GM21619 (cell line): ENCODE measurements around the gene CHST12.

Experiments used
- ATAC-seq: cut with Tn5 transposase; IDR thresholded peaks from one replicate; pipeline ENCODE4 v1.9.1; 2021; ENCODE audit not compliant: unreplicated experiment

Gene CHST12

DNA sequence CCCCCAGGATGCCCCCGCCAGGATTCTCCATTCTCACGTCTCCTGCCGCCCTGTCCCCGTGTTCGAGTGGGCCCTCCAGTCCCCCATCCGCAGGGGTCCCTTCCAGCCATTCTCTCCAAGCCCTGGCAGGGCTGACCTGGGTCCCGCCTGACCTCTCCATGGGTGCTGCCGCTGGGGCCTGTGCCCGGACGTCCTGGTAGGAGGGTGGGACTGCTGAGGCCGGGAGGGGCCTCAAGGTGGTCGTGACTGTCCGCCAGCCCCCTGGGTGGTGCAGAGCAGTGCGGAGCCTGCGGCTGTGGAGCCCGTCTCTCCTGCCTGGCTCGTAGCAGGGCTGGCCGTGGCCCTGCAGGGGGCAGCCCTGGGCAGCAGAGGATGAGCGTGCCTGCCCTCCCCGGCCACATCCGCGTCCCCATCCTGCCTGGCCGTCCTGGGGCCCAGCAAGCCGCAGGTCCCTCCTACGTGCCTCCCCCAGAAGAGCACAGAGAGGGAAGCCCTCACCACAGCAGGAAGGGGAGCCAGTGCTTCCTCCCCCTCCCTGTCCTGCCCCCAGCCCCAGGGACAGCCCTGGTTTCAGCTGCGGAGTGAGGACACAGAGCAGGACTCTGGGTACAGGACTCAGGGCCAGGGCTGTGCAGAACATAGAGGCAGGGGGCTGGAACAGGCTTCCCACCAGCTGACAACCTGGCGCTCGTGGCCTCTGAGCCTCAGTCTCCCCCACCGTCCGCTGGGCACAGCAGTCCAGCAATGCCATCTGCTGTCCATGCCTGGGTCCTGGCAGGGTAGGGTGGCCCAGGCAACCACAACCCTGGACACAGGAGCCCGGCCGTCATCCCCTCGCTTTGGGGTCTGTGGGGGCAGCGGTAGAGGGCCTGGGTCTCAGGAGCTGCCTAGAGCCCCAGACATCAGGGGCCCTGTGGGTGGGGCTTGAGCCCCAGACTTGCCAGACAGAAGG is 74.3 kb downstream of the CHST12 start:
- ATAC-seq: peak; percentile 72

DNA sequence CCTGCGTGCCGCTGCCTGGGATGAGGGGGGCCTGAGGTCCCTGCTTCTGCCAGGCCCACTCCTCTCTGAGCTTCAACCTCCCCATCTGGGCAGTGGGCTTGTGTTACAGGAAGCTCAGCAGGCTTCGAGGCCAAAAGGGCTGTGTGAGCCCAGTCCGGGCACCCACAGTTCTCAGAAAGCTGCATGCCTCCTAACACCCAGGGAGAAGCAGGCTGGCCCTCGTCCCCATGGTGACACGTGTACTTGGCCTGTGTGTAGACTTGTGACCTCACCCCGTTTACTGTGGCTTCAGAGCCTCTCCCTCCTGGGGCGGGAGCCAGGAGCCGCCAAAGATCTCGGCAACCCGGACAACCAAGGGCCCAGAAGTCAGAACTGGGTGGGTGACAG is 75.0 kb downstream of the CHST12 start:
- no peak for ATAC-seq

DNA sequence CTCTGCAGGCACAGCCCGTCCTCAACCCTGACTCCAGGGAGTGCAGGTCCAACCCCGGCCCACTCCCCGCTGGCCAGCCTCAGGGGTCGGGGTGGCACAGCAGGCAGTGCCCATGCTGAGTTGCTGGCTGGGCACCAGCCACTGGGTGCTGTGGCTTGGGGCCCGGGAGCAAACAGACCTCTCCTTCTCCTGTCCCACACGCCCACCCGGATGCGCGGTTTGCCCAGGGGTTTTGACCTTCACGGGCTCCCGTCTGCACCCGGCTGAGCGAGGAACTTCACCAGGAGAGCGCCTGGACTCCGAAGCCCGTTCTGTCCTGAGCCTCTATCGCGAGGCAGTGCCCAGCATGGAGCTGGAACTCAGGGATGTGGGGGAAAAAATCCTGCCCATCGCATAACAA is 75.4 kb downstream of the CHST12 start:
- ATAC-seq: no peak

DNA sequence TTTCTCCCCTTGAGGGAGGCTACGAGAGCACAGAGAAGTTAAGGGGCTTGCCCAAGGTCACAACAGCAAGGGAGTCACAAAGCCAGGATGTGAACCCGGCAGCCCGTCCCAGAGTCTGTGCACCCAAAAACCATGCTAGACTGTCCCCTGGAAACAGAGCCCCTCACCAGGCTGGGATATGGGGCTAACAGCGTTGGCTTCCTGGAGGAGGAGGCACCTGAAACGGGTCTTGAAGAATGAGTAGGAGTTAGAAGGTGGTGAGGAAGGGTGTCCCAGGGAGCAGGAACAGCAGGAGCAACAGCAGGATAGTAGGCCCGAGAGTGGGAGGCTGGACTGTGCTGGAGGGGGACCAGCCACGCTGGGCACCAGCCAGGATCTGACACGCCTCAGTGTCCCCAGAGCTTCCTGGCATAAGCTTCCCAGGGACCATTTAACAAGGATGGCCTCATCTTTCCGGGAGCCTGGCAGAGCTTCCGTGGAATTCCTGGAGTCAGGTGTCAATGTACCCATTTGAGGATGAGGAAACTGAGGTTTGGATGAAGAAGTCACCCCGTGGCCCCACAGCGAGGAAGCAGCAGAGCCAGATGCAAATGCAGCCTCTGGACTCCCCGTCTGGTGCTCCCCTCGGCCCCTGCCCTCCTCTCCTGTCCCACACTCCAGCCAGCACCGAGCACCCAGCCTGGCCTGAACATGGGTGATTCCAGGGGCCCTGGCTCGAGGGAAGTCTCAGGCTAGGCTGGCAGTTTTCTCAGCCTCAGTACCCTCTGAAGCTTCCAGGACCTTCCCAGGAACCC is 76.1 kb downstream of the CHST12 start:
- ATAC-seq: no peak

DNA sequence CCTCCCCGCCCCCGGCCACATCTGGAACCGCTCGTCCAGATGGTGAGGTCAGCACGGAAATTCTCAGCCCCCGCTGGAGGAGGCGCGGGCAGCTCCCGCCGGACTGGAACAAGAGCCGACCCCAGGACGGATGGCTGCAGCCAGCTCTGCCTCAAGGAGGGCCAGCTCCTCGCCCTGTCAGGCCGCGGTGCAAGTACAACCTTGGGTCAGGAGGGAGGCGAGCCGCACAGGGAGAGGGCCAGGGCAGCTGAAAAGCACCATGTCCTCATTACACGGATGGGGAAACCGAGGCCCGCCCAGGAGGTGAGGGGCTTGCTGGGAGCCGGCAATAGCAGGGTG is 76.6 kb downstream of the CHST12 start:
- no peak for ATAC-seq

DNA sequence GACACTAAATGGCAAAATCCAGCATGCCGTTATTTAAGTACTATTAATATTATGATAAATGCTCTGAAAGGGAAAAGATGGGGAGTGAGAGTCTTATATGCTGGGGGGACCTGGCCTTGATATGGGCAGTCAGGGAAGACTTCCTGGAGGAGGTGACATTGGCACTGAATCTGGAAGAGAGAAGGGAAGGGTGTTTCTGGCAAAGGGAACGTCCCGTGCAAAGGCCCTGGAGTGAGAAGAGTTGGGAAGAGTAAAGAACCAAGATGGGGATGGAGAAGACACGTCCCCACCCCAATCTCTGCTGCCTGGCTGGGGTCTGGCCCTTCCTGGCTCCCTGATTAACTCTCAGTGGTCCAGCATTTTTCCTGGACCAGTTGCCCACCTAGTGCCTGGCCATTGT is 77.8 kb downstream of the CHST12 start:
- no peak for ATAC-seq

DNA sequence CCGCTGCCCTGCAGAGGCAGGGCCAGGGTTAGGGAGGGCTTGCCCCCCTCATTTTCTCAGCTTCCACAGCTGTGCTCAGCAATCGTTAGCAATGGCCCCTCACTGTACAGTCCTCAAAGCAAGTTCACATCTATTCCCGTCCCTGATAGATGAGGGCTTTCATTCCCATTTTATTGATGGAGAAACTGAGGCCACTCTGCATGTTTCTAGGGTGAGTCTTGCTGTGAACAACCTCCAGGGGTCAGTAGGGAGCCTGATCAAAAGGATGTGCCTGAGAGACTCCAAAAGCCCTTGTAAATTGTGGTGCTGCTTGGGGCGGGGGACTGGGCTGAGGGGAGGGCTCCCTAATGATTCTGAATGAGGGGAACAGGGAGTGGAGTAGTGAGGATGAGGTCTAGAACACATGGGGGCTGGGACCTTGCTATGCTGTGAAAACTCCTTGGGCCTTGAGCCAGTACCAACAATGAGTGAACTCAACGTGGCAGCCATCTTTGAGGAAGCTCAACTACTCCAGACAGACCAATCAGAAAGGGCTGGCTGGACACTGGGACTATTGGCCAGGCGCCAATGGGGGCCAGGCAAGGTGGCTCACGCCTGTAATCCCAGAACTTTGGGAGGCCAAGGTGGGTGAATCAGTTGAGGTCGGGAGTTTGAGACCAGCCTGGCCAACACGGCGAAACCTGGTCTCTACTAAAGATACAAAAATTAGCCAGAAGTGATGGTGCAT is 79.5 kb downstream of the CHST12 start:
- no peak for ATAC-seq

DNA sequence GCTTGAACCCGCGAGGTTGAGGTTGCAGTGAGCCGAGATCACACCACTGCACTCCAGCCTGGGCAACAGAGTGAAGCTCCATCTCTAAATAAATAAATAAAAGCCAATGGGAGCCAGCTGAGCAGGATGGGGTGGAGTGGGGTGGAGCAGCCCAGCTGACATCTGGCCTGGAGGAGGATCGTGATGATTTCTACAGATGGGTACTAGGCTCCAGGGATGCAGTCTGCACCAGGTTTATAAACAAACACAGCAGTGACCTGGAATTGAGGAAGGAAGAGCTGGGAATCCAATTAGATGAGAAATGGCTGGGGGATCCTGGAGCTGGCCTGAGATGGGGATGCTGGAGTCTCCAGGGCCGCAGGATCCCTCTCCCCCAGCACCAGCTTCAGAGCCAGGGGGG is 80.1 kb downstream of the CHST12 start:
- ATAC-seq: no peak

DNA sequence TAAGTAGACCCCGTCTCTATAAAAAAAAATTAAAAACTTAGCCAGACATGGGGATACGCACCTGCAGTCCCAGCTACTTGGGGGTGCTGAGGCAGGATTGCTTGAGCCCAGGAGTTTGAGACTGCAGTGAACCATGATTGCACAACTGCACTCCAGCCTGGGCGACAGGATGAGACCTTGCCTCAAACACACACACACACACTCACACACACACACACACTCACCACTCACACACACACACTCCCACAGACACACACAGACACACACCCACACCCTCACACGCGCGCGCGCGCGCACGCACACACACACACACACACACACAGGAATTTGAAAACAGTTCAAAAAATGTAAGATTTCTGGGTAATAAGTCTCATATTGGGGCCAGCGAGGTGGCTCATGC is 81.5 kb downstream of the CHST12 start:
- ATAC-seq: no peak

DNA sequence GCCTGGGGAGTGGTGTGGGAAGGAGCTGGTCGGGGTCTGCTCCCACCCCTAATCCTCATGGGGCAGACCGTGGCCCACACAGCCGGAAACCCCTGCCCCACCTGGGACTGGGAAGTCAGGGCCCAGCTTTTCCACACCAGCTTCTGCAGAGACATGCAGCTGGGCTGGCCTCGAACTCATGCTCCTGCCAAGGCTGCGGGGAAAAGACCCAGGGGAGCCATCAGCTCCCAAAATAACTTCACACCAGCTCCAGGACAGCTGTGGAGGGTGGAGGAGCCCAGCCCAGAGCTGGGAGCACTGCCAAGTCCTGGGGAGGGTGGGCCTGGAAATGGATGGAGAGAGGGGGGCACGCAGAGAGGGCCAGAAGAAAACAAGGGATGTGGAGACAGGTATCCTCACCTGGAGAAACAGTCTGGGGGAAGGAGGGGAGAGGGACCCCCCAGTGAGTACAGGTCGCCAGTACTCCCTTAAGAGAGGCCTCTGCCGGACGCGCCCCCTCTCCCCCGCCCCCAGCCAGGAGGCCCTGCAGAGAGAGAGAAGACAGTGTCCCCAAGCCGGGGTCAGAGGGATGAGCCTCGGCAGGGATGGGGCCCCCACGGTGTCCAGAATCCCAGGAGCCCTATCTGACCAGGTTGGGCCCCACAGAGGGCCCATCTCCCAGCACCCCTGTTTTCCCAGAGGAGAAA is 84.3 kb downstream of the CHST12 start:
- no peak for ATAC-seq

DNA sequence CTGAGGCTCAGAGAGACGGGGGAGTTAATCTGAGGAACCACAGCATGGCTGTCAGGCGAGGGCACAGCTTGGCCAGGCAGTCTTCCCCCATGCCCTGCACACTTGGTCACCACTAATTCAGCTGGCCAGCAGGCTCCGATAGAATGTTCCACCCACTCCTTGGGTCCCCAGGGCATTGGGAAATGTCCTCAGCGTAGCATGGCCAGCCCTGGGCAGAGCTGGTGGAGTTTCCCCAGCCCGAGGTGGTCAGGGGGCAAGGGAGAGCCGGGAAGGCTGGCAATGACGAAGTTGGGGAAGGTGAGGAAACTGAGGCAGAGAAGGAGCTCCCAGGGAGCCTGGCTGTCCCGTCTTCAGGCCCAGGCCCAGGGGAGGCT is 84.8 kb downstream of the CHST12 start:
- no peak for ATAC-seq

DNA sequence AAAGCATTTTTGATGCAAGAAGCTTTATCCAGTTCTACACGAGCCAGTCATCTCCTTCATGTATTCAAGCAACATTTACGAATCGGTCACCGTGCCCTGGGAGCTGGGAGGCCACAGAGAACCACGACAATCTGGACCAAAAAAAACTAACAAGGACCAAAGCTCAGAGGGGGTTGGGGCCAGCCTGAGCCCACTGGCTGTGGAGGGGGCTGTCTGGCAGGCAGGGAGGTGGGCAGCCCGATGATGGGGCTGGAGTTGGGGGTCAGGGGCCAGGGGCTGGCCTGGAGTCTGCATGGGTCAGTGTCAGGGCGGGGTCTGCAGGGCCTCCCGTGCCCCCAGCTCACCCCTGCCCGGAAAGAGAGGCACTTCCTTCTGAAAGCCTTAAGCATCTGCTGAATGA is 85.3 kb downstream of the CHST12 start:
- ATAC-seq: no peak

DNA sequence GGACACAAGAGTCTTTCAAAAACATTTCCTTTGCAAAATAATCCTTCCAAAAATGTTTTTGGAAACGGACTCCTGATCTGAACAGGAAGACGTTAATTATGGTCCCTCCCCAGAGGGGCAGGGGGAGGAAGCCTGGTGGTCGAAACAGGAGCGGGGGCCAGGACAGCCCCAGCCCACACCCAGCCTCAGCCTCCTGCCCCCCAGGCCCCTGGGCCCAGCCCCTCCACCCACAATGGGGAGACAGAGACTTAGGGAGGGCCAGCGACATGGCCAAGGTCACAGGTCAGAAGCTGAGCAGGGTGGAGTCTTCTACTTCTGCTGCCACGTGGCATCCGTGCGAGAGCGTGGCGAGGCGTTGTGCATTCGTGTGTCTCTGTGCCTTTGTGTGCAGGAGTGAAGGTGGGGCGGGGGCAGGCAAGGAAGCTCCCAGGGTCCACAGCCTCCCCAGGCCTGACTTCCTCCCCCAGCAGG is 86.8 kb downstream of the CHST12 start:
- ATAC-seq: no peak

DNA sequence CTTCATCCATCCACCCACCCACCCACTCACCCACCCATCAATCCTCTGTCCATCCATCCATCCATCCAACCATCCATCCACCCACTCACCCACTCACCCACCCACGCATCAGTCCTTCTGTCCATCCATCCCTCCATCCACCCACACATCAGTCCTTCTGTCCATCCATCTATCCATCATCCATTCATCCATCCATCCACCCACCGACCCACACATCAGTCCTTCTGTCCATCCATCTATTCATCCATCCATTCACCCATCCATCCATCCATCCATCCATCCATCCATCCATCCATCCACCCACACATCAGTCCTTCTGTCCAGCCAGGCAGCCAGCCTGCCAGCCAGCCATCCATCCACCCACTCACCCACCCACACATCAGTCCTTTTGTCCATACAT is 88.6 kb downstream of the CHST12 start:
- ATAC-seq: no peak

DNA sequence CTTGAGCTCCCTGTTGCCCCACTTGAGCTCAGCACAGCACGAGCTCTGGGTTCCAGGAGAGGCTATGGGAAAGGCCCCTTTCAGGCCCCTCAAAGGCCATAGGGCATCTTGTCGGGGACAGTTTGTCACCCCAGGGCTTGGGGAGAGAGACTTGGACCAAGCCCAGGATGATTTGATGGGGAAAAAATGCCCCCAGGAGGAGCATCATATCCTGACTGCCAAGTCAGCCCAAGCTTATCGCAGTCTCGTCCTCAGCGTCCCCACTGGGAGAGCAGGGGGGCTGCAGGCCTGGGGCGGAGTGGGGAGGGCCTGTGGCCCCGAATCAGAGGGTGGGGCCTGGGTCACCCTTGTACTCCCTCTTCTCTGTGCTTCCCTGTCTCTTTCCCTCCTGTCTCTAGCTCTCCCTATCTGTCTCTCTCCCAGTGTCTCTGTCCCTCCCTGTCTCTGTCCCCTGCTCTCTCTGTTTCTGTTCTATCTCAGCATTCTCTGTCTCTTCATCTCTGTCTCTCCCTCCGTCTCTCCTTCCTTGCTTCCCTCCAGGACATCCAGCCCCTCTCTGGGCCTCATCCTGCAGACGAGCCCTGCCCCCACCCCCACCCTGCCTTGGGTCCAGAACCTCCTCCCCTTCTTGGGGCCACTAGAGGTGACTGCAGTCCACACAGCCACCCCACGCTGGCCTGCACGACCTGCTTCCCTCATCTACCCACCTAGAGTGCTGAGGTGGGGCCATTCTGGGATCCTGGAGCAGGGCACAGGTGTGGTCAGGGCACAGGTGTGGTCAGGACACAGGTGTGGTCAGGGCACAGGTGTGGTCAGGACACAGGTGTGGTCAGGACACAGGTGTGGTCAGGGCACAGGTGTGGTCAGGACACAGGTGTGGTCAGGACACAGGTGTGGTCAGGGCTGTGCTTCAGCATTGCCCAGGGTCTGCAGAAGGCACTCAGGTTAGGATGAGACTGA is 90.1 kb downstream of the CHST12 start:
- no peak for ATAC-seq

DNA sequence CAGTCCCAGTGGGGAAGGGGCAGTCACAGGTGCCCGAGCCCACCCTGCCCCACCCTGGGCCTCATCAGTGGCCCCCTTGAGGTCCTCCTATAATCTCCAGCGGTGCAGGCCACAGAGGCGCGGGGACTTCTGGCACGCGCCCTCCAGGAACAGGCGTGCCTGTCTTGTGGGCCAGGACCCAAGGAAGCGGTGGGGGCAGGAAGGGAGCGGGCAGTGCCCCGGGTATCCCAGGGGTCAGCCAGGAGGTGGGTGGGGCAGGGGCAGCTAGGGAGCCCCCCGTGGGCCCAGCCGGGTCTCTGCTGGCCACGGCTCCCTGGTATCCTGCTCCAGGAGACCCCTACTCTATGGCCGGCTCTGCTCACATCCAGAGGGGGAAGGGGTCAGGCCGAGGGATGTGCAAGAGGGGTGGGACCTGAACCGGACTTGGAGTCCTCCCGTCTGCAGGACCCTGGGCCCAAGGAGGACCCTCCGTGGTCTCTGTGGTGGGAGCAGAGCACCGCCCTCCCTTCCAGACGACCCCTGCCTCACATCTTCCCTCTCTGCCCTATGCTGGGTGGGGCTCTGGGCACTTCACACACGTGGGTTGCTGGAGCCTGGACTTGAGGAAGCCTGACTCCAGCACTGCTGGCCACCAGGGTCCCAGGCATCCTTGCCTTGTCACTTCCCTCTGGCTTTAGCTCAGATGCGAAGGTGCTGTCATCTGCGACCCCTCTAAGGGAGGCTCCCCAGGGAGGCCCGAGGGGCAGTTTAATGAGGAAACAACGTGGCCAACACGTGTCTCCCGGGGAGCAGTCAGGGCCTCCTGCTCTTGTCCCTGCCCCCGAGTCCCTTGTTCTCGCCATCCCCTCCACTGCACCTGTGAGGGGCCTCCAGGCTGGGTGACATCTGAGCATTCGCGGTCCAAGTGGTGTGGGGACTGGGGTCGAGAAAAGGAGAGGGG is 91.0 kb downstream of the CHST12 start:
- ATAC-seq: no peak

DNA sequence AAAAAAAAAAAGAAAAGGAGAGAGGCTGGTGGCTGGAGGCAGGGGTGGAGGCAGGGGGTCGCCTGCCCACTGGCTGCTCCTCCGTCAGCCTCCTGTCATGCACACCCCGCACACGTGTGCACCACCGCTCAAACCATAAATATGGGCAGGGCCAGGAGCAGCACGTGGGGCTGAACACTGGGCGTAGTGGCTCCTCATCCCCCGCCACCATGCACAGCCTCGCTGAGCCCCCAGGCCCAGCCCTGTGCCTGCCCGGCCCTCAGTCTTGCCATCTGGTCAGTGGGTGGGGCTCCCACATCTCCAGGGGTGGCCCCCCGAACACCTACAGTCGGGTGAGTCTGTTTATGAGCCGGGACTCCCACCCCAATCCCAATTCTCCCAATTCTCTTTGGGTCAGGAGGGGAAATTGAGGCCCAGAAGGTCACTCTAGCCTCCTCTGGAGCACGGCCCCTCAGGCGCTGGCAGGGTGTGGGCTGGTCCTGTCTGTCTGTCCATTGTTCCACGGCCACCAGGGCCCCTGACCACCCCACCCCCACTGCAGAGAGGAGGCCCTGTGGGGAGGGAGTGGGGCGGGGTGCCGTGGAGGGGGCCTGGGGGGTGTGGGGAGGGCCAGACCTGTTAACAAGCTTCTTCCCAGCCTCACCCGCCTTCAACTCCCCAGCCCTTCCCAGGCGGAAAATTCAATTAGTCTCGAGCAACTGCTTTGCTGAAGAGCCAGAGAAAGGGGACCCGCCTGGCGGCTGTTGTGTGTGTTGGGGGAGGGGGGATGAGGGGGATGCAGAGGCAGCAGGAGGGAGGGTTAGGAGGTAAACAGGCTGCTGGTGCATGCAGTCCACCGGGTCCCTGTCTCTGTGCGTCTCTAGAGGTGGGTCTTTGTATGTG is 92.2 kb downstream of the CHST12 start:
- no peak for ATAC-seq

DNA sequence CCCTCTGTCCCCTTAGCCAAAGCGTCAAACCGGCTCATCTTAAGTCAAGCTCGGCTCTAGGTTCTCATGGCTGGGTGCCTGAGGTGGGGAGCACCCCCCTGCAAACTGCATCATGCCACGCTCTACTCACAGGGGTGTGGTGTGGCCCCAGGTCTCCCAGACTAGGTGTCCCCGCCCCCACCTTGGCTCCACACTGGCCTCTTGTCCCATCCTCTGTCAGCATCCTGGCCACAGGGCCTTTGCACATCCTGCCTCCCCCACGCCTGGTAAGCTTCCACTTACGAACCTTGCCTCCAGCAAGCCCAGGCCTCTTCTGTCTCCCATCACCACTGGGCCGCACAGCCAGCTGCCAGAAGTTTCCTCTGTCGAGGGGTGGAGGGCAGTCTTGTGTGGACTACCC is 93.0 kb downstream of the CHST12 start:
- no peak for ATAC-seq
